ENCODE measurements around the gene MOSPD3.
A peak's percentile ranks its signal among the peaks of the same experiment; 100 is the strongest.

MOSPD3 gene

GRCh38 chr7:100620804-100621203, 8.5 kb downstream of the MOSPD3 start:
- H3K4me3 ChIP-seq (ENCODE audit: low read depth in 1 of 2, low read length in 1 of 2) = no peak overlapping the region
- no peaks in the 10 kb centered on the region for H3K9me3 ChIP-seq
- peaks cover 1% of the 10 kb centered on the region for H3K36me3 ChIP-seq
- no peak overlapping the region for H3K27ac ChIP-seq
- no peak for TF ChIP-seq CTCF (IDR thresholded peaks at IDR 0.05)
- H3K27me3 ChIP-seq = peaks cover 19% of the 10 kb centered on the region
- H3K4me1 ChIP-seq (ENCODE audit: control insufficient read depth in 1 of 2, insufficient read depth in 1 of 2, low read depth in 1 of 2, low read length in 1 of 2) = no peaks in the 10 kb centered on the region

- Histone ChIP-seq H3K27me3 (peaks cover 27% of the 10 kb centered on the region), H3K4me3 (ENCODE audit: low read depth in 1 of 2, low read length in 1 of 2) (no peak overlapping the region), H3K27ac (no peak overlapping the region), H3K4me1 (ENCODE audit: control insufficient read depth in 1 of 2, insufficient read depth in 1 of 2, low read depth in 1 of 2, low read length in 1 of 2) (peaks cover 0 to 5% of the 10 kb centered on the region in 2 experiments), H3K36me3 (no peaks in the 10 kb centered on the region), H3K9me3 (no peaks in the 10 kb centered on the region)
- no peak for TF ChIP-seq CTCF (IDR thresholded peaks at IDR 0.05)
Measured at GRCh38 chr7:100621554-100621953, 9.2 kb downstream of the MOSPD3 start.

- no peak for TF ChIP-seq CTCF (IDR thresholded peaks at IDR 0.05)
- no peak overlapping the region for H3K27ac ChIP-seq
- no peaks in the 10 kb centered on the region for H3K36me3 ChIP-seq
- no peaks in the 10 kb centered on the region for H3K9me3 ChIP-seq
- H3K27me3 ChIP-seq = peaks cover 45% of the 10 kb centered on the region
- H3K4me3 ChIP-seq (ENCODE audit: low read depth in 1 of 2, low read length in 1 of 2) = no peak overlapping the region
- peaks cover 4 to 10% of the 10 kb centered on the region in 2 experiments for H3K4me1 ChIP-seq (ENCODE audit: control insufficient read depth in 1 of 2, insufficient read depth in 1 of 2, low read depth in 1 of 2, low read length in 1 of 2)
Measured at GRCh38 chr7:100623951-100624824, 11.8 kb downstream of the MOSPD3 start.

GRCh38 chr7:100626055-100626454, 13.7 kb downstream of the MOSPD3 start:
- Histone ChIP-seq H3K4me3 (ENCODE audit: low read depth in 1 of 2, low read length in 1 of 2) (no peak overlapping the region), H3K4me1 (ENCODE audit: control insufficient read depth in 1 of 2, insufficient read depth in 1 of 2, low read depth in 1 of 2, low read length in 1 of 2) (peaks cover 4 to 10% of the 10 kb centered on the region in 2 experiments), H3K27me3 (peaks cover 55% of the 10 kb centered on the region), H3K9me3 (no peaks in the 10 kb centered on the region), H3K36me3 (no peaks in the 10 kb centered on the region), H3K27ac (no peak overlapping the region)
- TF ChIP-seq CTCF (IDR thresholded peaks at IDR 0.05) = no peak

- Histone ChIP-seq H3K4me3 (ENCODE audit: low read depth in 1 of 2, low read length in 1 of 2) (peak overlapping the region in 1 of 2 experiments; percentile 42), H3K27ac (no peak overlapping the region), H3K36me3 (no peaks in the 10 kb centered on the region), H3K4me1 (ENCODE audit: control insufficient read depth in 1 of 2, insufficient read depth in 1 of 2, low read depth in 1 of 2, low read length in 1 of 2) (peaks cover 4 to 10% of the 10 kb centered on the region in 2 experiments), H3K9me3 (no peaks in the 10 kb centered on the region), H3K27me3 (peaks cover 61% of the 10 kb centered on the region)
- TF ChIP-seq CTCF (IDR thresholded peaks at IDR 0.05) = no peak
Measured at GRCh38 chr7:100626530-100627237, 14.3 kb downstream of the MOSPD3 start.

Data from neutrophil (primary cell).